ENCODE results near the gene S1PR5. TPM values are rescaled to one million over a fixed set of nuclear protein-coding genes. Genes with fewer than 3 reads are reported as not detected.

S1PR5 gene
- polyA plus RNA-seq, 1 experiment, result 0.40 TPM

- CTCF ChIA-PET, result no interaction called here
- TF ChIP-seq CTCF (IDR thresholded peaks at IDR 0.05; ENCODE audit: insufficient read depth, low read depth, low read length), result no peak
- DNase-seq (ENCODE audit: low read depth), result no peak
- peaks cover 9% of the 10 kb centered on the region for H3K36me3 ChIP-seq (ENCODE audit: control insufficient read depth, insufficient read depth, low read length)
- H3K4me3 ChIP-seq (ENCODE audit: low read depth, low read length), result no peak overlapping the region
- POLR2A ChIA-PET, result no interaction called here
- H3K27me3 ChIP-seq (ENCODE audit: control insufficient read depth, insufficient read depth, low read length), result no peaks in the 10 kb centered on the region
These were observed 49.1 kb downstream of the S1PR5 start for GRCh38 chr19:10468133-10468532.

GRCh38 chr19:10467104-10467706, 50.0 kb downstream of the S1PR5 start:
- peaks cover 9% of the 10 kb centered on the region for H3K36me3 ChIP-seq (ENCODE audit: control insufficient read depth, insufficient read depth, low read length)
- POLR2A ChIA-PET, result no interaction called here
- H3K4me3 ChIP-seq (ENCODE audit: low read depth, low read length), result no peak overlapping the region
- CTCF ChIA-PET, result interaction anchor here (1.2 to 2.1 kb wide), 3 partner anchors 12 to 51 kb away, joined by 3 to 5 read pairs (median 5); no protein-coding TSS in a partner anchor
- H3K27me3 ChIP-seq (ENCODE audit: control insufficient read depth, insufficient read depth, low read length), result no peaks in the 10 kb centered on the region
- TF ChIP-seq CTCF (IDR thresholded peaks at IDR 0.05; ENCODE audit: insufficient read depth, low read depth, low read length), result no peak
- no peak for DNase-seq (ENCODE audit: low read depth)

GRCh38 chr19:10464456-10464855, 52.8 kb downstream of the S1PR5 start:
- POLR2A ChIA-PET, result no interaction called here
- peaks cover 10% of the 10 kb centered on the region for H3K36me3 ChIP-seq (ENCODE audit: control insufficient read depth, insufficient read depth, low read length)

More at GRCh38 chr19:10464456-10464855, 52.8 kb downstream of the S1PR5 start:
- Histone ChIP-seq H3K4me3 (ENCODE audit: low read depth, low read length) (no peak overlapping the region), H3K27me3 (ENCODE audit: control insufficient read depth, insufficient read depth, low read length) (no peaks in the 10 kb centered on the region)
- TF ChIP-seq CTCF (IDR thresholded peaks at IDR 0.05; ENCODE audit: insufficient read depth, low read depth, low read length), result no peak
- DNase-seq (ENCODE audit: low read depth), result no peak
- CTCF ChIA-PET, result interaction anchor here (1.3 to 1.9 kb wide), 3 partner anchors 14 to 253 kb away, joined by 3 to 5 read pairs (median 5); partner anchors contain the start of gene DNM2

Small RNA genes within 50 kb of the gene (small RNA-seq; reads per million reads assigned to genes)
- gene MIR1238 (ENCODE audit: insufficient read length, low read depth, low replicate concordance) (not detected), gene RNU7-140P (ENCODE audit: insufficient read length, low read depth, low replicate concordance) (not detected)

Other genes with a start within 250 kb of the S1PR5 start
- 42.5 and 55.9 TPM in 2 replicates for gene ICAM1, start 246.3 kb downstream of the S1PR5 start, polyA plus RNA-seq (2011; rRNA removed)
- gene ICAM4, start 230.5 kb downstream of the S1PR5 start, polyA plus RNA-seq (2011; rRNA removed), result 1.1 and 1.5 TPM in 2 replicates
- 6.7 and 9.2 TPM in 2 replicates for gene ICAM5, start 227.5 kb downstream of the S1PR5 start, polyA plus RNA-seq (2011; rRNA removed)
- gene ZGLP1, start 207.6 kb downstream of the S1PR5 start, polyA plus RNA-seq (2011; rRNA removed), result 1.2 TPM in 2 replicates
- 25.6 and 40.1 TPM in 2 replicates for gene FDX2, start 201.4 kb downstream of the S1PR5 start, polyA plus RNA-seq (2011; rRNA removed)
- 2.5 and 5.1 TPM in 2 replicates for gene RAVER1, start 183.9 kb downstream of the S1PR5 start, polyA plus RNA-seq (2011; rRNA removed)
- 11.7 and 17.3 TPM in 2 replicates for gene ICAM3, start 177.8 kb downstream of the S1PR5 start, polyA plus RNA-seq (2011; rRNA removed)
- gene TYK2, start 136.9 kb downstream of the S1PR5 start, polyA plus RNA-seq (2011; rRNA removed), result 31.7 and 40.9 TPM in 2 replicates
- gene CDC37, start 113.9 kb downstream of the S1PR5 start, polyA plus RNA-seq (2011; rRNA removed), result 361 and 429 TPM in 2 replicates
- 3.4 and 4.2 TPM in 2 replicates for gene PDE4A, start 96.9 kb downstream of the S1PR5 start, polyA plus RNA-seq (2011; rRNA removed)
- gene KEAP1, start 14.1 kb downstream of the S1PR5 start, polyA plus RNA-seq (2011; rRNA removed), result 47.3 and 114 TPM in 2 replicates
- 6.8 and 13.0 TPM in 2 replicates for gene ATG4D, start 26.5 kb upstream of the S1PR5 start, polyA plus RNA-seq (2011; rRNA removed)
- gene KRI1, start 48.6 kb upstream of the S1PR5 start, polyA plus RNA-seq (2011; rRNA removed), result 8.4 and 10.0 TPM in 2 replicates
- 8.7 and 15.5 TPM in 2 replicates for gene CDKN2D, start 51.5 kb upstream of the S1PR5 start, polyA plus RNA-seq (2011; rRNA removed)
- not detected in 2 replicates for gene AP1M2, start 69.9 kb upstream of the S1PR5 start, polyA plus RNA-seq (2011; rRNA removed)
- 78.0 and 114 TPM in 2 replicates for gene SLC44A2, start 108.1 kb upstream of the S1PR5 start, polyA plus RNA-seq (2011; rRNA removed)
- gene ILF3, start 136.9 kb upstream of the S1PR5 start, polyA plus RNA-seq (2011; rRNA removed), result 99.0 and 148 TPM in 2 replicates
- 23.9 and 46.5 TPM in 2 replicates for gene QTRT1, start 184.0 kb upstream of the S1PR5 start, polyA plus RNA-seq (2011; rRNA removed)
- 43.5 and 64.2 TPM in 2 replicates for gene DNM2, start 200.6 kb upstream of the S1PR5 start, polyA plus RNA-seq (2011; rRNA removed)

All from BJ (cell line).